GM19372 (cell line): ENCODE measurements around the gene PNKP.
A peak's percentile ranks its signal among the peaks of the same experiment; 100 is the strongest.

ENCODE experiments used
- ATAC-seq: cut with Tn5 transposase; IDR thresholded peaks from one replicate; pipeline ENCODE4 v1.9.1; 2021; ENCODE audit warnings: mild to moderate bottlenecking, low read depth, moderate library complexity; ENCODE audit not compliant: unreplicated experiment

PNKP gene

DNA sequence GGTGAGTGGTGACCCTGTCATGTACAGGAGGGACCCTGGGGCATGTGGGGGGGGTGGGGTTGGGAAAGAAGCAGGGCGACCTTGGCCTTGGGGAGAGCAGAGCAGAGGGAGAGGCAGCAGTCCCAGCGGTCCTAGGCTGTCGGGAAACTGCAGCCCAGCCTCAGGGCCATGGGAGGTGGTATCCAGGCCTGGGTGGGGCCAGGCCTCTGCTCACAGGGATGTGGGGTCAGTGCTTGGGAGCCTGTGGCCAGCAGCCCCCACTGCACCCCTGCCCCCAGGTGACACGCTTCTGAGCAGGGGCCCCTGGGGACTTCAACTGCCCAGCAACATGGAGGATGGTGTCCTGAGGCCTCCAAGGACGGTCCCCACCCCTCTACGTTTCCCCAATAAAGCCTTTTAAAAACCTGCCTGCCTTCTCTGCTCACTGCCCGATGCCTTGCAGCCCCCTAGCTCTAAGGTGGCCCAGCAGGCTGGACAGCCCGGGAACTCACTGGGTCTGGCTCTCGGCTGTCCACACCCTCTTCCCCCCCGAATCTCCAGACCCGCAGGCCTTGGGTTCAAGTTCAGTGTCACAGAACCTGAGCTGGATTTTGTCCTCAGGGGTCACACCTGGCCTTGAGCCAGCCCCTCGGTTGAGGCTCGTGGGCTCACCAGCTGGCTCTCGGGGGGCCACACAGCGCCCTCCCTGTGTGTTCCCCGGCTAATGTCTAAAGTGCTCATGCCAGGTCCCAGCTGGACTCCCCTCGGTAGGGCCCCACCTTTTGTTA is 6.9 kb downstream of the PNKP start:
- ATAC-seq: no peak

DNA sequence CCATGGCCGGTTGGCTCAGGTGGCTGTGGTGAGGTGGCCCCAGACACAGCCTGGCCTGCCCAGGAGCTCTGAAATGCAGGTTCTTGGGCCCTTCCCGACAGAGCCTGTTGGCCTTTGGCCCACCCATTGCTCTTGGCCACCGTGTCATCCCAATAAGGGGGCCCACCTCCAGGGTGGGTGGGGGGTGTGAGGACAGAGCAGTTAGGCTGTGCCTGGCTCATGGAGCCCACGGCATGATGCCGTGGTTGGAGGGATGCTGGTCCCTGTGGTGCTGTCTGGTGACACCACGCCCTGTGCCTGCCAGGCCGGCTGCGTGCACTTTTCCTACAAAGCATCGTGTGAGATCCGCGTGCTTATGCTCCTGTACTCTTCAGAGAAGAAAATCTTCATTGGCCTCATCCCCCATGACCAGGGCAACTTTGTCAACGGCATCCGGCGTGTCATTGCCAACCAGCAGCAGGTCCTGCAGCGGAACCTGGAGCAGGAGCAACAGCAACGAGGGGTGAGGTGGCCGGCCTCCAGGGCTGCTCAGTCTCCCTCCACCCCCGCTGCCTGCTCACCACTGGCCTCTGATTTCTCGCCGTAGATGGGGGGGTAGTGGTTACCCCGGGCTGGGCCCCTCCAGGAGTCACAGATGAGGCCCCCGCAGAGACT is 7.6 kb downstream of the PNKP start:
- no peak for ATAC-seq

DNA sequence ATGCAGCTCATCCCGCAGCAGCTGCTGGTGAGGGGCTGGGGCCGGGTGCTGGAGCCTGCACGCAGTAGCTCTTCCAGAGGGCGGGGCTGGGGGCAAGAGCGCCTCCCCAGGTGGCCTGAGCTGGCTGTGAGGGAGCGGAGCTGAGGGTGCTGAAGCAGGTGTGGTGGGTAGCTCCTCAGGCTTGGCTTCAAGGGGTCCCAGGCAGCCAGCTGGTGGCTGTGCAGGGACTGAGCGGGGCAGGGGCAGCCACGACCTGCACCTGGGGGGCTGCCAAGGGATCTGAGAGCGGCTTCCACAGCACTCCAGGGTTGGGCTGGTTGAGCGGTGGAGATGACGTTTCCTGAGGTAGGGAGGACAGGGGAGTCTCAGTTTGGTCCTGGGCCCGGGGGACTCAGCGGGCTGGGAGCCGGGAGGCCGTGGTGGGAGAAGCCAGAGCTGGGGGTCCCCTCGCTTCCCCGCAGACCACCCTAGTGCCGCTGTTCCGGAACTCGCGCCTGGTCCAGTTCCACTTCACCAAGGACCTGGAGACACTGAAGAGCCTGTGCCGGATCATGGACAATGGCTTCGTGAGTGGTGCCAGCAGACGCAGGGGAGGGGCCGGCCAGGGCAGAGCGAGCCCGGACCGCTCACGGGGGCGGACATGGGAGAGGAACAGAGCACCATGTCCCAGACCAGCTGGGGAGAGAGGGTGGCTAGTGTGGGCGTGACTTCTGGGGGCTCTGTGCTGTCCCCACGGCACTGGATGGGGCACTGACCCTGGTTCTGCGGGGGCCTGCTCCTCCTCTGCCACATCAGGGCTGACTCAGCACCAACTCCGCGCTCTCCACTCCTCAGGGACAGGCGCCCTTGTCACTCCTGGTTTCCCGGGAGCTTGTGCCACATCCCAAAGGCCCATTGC is 9.0 kb downstream of the PNKP start:
- no peak for ATAC-seq

DNA sequence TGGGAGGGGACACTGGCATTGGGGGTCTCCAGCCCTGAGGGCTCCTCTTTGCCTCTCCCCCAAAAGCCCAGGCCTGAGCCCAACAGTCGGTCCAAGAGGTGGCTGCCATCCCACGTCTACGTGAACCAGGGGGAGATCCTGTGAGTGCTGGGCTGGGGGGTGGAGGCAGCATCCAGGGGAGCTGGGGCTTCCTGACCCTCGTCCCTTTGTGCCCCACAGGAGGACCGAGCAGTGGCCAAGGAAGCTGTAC is 9.6 kb downstream of the PNKP start:
- ATAC-seq: no peak

DNA sequence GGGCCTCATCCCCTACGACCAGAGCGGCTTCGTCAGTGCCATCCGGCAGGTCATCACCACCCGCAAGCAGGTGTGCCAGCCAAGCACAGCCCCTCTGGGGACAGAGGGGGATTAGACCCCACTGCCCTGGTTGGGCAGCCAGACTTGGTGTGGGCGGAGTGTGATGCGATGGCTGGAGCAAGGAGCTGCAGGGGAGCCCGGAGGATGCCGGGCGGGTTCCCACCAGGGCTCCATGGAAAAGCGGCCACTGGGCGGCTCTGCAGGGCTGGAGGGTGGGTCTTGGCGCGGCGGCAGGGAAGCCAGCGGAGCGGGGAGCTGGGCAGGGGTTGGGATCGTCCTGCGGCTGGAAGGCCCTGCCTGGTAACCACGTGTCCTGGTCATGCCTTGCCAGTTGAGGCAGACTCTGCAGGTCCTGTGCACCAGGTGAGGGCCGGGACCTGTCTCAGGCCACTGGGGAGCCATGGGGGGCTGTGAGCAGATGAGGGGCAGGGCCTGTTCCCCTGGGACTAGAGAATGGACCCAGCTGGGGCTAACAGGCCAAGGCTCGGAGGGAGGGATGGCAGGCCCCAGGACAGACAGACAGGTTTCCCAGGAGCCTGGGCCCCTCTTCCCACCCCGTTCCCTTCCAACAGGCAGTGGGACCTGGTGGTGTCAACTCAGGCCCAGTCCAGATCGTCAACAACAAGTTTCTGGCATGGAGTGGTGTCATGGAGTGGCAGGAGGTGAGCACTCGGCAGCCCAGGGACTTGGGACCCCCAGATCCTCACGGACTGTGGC is 10.1 kb downstream of the PNKP start:
- no peak for ATAC-seq

DNA sequence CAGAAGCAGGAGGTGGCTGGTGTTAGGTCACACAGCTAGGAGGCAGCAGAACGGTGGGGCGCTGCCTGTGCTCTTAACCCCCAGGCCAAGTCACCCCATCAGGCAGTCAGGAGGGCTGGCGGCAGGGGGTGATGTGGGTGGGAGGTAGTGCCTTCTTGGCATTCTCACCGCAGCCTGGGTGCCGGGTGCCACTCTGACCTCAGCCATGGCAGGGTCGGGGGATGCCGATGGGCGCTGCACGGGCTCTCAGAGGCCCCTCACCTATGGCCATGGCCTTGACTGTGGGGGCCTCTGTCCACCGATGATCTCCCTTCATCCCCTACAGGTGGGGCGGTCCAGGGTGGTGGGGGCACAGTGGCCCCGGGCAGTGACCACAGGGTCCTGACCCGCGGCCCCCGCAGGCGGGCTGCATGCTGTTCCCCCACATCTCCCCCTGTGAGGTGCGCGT is 10.8 kb downstream of the PNKP start:
- ATAC-seq: no peak

DNA sequence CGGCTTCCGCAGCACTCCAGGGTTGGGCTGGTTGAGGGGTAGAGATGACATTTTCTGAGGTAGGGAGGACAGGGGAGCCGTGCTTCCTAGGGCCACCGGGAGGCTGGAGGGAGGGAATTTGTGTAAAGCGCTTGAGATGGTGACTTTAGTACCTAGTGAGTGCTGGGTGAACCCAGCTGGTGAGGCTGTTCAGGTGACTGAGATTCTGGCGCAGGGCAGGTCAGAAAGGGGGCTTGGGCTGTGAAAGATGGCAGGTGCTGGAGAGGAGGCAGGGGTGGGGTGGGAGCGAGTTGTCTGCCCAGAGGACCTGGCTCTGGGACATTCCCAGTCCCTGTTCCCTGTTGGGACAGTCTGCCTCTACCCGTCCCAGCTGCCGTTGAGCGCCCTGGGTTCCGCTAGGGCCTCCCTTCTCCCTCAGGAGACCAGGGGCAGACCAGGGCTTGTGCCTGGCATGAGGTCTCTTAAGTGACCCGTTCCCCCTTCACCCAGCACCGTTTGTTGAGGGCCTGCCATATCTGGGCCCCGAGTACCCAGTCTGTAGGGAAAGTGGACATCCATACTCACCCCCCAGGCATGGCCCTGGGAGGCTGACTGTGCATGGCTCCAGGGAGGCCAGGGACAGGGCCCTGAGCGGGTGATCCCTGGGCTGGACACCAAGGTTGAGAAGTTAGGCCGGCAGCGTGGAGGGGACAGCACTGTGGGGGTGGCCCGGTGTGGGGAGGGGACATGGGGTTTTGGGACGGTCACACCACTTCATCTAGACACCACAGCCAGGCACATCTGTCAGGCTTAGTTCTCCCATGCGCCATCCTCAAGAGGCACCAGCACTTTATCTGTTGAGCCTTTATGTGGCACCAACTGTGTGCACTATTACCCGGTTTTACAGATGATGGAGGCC is 11.5 kb downstream of the PNKP start:
- ATAC-seq: no peak

DNA sequence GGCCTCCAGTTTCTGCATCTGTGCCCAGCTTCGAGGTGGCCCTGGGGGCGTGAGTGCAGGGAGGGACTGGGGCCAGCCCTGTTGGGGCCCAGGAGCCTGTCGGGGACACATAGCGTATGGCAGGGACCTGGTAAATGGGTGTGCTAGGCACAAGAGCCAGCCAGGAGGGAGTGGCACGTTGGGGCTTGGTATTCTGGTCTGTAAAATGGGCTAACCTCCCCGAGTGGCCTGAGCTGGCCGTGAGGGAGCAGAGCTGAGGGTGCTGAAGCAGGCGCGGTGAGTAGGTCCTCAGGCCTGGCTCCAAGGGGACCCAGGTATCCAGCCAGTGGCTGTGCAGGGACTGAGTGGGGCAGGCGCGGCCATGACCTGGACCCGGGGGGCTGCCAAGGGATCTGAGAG is 12.1 kb downstream of the PNKP start:
- ATAC-seq: no peak

DNA sequence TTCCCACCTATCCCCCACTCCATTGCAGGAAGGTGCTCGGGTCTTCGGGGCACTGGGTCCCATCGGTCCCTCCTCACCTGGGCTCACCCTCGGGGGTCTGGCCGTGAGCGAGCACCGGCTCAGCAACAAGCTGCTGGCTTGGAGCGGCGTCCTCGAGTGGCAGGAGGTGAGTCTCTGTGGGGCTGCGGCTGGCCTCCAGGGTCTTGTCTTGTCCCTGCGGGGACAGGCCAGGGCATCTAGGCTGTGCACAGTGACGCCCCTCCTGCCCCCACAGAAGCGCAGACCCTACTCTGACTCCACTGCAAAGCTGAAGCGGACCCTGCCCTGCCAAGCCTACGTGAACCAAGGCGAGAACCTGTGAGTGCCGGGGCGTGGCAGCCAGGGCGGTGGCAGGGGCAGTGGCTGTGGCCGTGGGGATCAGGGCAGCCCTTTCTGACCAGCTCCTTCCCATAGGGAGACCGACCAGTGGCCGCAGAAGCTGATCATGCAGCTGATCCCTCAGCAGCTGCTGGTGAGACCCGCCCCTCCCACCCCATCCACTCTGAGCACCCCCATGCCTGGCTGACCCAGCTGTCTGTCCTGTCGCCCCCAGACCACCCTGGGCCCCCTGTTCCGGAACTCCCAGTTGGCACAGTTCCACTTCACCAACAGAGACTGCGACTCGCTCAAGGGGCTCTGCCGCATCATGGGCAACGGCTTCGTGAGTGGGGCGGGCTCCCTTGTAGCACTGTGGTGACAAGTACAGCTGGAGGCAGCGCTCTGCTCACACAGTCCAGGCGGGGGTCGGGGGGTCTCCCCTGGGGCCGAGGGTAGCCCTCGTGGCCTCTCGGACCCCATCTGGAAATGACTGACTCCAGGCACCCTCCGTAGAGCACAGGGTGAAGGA is 12.8 kb downstream of the PNKP start:
- no peak for ATAC-seq

DNA sequence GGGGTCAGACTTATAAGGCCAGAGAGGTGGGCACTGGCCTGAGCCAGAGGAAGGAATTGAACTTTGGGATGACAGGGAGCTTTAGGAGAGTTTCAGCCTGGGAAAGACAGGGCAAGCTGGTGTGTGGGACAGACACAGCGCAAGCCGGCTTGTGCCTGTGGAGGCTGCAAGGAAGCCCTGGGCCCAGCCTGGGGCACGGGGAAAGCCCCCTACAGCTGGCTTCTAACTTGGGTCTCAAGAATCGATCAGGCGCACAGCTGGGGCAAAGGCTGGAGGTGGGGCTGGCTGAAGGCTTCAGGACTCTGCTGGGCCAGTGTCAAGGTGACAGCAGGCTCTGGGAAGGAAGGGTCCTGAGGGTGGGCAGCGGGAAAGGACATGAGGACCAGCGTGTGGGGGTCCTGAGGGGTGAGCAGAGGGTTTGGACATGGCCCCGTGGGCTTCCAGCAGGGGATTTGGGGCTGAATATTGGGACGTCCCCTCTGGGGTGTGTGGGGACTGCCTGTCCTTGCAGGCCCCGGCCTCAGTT is 13.5 kb downstream of the PNKP start:
- no peak for ATAC-seq

DNA sequence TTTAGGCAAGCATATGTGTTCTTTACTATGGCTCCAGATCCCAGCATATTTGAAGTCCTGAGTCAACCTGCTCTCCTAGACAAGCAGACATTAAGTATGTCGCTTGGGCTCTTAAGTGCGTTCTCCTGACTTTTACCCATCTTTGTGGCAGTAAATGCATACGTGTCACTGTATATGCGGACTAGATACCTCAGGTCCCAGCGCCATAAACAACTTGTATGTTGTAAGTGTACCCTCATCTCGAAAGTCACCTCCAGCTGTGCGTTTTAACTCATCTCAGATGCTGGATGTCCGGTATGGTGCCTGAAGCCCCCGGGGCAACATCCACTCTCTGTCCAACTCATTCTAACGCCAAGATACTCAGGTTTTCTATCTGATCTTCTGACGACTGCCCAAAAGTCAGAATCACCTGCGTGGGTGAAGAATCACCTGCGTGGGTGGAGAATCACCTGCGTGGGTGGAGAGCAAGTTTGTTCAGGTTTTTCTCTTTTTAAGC is 14.7 kb downstream of the PNKP start:
- no peak for ATAC-seq

DNA sequence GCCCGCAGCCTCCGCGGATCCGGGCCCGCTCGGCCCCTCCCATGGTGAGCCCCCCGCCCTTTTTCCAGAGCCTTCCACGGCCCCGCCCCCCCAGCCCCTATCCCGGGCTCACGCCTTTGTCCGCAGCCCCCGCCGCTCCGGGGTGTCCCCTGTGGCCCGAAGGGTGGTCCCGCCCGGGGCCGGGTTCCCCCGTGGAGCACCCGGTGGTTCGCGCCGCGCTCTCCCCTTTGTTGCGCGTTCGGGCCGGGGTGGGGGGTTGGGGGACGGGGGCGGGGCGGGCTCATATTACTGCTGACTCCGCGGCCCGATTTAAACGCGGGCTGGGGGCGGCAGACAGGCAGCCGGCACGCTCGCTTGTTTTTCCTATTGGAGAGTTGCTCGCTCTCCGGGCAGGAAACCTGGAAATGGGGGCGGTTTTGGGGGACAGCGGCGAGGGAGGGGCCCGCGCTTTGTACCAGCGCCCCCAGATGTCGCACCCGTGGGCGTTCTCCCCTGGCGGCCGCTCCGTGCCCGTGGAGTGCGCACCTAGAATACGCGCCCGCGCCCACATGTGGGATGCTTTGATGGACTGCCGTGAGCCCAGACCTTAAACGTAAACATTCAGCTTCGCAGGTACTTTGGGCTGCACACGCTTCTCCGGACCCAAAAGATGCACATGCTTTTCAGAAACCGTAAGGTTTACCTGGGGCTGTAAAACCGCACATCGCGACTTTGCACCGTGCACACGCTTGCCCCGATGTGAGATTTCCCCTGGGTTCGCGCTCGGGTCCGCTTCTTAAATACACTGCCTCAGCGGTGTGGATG is 15.7 kb downstream of the PNKP start:
- no peak for ATAC-seq

DNA sequence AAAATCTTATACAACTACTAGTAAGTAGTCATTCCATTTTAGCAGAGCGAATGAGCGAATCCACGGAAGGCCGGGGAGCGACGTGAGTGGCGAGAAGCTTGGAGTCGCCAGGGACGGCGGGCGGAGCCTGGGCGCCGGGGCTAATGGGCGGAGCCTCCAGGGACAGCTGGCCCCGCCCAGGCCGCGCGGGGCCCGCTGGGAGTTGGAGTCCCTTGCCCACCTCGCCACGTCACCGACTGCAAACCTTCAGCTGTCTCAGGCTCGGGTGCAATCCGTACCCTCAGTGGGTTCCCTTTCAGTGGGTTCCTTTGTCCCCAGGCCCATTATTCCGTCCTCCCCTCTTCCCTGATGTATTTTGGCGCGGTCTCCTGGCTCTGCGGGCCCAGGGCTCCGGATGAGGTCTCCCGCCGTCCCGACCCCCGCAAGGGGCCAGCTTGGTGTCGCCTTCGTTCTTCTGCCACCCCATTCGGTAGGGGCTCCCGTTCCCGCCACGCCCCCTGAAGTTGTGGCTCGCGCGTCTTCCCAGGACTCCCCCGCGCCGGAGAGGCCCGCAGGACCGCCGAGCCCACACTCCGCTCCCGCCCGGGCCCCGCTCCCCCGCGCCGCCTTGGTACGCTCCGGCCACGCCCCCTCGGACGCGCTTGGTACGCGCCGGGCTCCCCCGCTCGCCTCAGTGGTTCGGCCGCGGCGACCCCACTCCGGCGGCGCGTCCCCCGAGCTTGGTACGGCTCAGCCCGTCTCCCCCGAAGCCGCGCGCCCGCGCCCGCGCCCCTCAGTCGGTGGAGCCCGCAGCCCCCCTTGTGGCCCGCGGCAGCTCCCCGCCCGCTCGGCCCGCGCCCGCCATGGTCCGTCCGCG is 16.7 kb downstream of the PNKP start, which contains the start of gene PTOV1:
PTOV1 (plus strand) TSS at position 673 of the 856 bp plus-strand sequence.
- peak; percentile 74 for ATAC-seq

DNA sequence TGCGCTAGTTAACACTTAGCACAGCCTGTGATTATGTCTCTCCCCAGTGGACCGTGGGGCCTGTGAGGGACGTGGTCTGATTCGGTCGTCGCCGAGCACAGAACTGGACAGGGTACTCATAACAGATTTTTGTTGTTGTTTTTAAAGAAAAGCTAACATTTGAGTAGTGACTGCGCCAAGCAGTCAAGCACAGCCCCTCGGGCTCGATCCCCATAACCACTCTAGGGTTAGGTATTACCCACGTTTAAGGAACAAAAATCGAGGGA is 17.2 kb downstream of the PNKP start:
- ATAC-seq: no peak

DNA sequence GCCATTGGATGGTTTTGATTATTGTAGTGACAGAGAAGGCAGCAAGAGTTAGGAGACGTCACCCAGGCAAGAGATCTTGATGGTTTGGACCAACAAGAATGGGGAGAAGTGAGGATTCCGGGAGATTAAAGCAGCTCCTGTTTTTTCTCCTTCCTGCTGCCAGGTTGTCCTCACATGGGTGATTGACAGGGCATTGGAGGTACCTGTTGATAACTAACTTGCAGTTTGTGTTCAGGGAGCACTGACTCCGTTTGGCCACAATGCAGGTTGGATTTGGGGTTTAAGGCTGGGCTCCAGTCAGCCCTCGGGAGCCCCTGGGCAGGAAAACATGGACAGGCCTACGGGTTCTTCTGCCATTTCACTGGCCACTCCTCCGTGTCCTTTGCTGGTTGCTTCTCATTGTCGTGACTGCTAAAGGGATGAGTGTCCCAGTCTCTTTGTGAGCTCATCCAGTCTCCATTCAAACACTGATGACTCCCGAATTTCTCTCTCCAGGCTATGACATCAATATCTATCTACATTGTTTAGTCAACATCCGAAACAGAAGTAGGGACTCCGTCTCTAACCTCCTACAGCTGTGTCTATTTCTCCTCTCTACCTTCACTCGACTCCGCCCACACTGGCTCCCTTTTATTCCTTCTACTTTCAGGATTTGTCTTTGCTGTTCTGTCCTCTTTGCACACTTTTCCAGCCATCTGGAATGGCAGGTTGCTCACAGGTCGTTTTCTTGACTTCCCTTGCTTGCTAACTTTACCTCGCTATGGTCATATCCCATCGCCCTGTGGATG is 17.7 kb downstream of the PNKP start:
- ATAC-seq: no peak

DNA sequence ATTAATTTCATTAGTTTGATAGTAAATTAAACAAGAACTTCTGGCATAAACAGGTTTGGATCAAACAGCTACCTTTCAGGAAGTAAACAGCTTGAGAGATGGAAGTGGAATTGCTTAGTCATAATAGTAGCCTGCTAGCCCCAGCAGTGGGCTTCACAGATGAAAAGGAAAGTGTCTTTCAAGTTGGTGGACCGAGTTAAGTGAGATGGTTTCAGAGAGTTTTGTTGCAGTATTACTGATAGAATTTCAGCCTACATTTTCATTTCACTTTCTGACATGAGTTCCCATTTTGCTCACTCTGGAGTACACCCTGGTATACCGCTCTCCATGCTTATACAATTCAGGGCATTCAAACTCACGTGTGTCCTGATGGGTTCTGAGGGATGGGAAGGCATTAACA is 18.4 kb downstream of the PNKP start:
- no peak for ATAC-seq
